Eye (tissue), 1 donor: ENCODE measurements around the gene IFI27L1.

Experiments
- DNase-seq: peaks from one replicate; pipeline ENCODE4 v3.0.0-alpha.2; 2015

IFI27L1 gene

GRCh38 chr14:94139006-94139405 is 57.9 kb downstream of the IFI27L1 start:
- no peak for DNase-seq

- no peak for DNase-seq
These were observed 58.3 kb downstream of the IFI27L1 start for GRCh38 chr14:94139421-94139820.

- DNase-seq, result no peak
These were observed 61.1 kb downstream of the IFI27L1 start for GRCh38 chr14:94142247-94142646.

- DNase-seq, result no peak
These were observed 61.7 kb downstream of the IFI27L1 start for GRCh38 chr14:94142836-94143235.

- no peak for DNase-seq
These were observed 62.1 kb downstream of the IFI27L1 start for GRCh38 chr14:94143239-94143638.

GRCh38 chr14:94143711-94144110 is 62.6 kb downstream of the IFI27L1 start:
- DNase-seq, result no peak

- DNase-seq, result no peak
These were observed 63.7 kb downstream of the IFI27L1 start for GRCh38 chr14:94144765-94145164.

- no peak for DNase-seq
These were observed 64.9 kb downstream of the IFI27L1 start for GRCh38 chr14:94145902-94146527.
